GM18526 (cell line): ENCODE results near the gene TPM2.

Source experiments
- POLR2A ChIP-seq: IDR thresholded peaks from 3 replicates; pipeline ENCODE4 v1.6.1; 2011; ENCODE audit not compliant: insufficient read length; ENCODE audit errors: extremely low read depth

The TPM2 gene

DNA sequence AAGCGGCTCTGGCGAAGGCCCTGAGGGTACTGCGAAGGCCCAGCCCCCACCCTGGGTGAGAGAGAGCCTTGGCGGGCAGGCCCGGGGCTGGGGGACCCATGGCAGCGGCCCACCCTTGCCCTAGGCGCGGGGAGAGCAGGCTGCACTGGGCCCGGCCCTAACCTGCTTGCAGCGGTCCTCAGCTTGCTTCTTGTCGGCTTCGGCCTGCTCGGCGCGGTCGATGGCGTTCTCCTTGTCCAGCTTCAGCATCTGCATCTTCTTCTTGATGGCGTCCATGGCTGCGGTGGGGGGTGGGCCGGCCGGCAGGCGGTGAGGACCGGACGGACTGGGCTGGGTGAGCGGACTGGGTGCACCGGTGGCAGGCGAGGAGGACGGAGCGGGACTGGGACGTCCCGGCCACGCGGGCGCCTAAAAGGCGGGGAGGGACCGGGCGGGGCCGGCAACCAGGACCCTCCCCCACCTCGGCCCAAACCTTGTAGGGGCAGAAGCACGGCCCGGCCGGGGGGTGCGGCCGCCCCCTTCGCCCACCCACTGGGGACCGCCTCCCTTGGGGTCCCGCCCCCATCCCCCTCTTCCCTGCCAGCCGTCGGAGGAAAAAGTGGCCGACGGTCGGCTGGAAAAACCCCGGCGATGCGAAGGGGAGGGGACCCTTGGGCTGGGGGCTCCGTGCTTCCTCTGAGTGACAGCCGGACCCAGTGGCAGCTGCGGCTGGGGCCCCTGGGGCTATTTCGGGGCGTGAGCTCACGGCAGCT, at the start of gene TPM2:
TSS of gene TPM2 (minus strand) at position 384 of the 752 bp plus-strand sequence. CDS start at position 276, 108 bp downstream.
- no peak for TF ChIP-seq POLR2A

GRCh38 chr9:35738924-35739323, 49.2 kb upstream of the TPM2 start:
- no peak for TF ChIP-seq POLR2A

DNA sequence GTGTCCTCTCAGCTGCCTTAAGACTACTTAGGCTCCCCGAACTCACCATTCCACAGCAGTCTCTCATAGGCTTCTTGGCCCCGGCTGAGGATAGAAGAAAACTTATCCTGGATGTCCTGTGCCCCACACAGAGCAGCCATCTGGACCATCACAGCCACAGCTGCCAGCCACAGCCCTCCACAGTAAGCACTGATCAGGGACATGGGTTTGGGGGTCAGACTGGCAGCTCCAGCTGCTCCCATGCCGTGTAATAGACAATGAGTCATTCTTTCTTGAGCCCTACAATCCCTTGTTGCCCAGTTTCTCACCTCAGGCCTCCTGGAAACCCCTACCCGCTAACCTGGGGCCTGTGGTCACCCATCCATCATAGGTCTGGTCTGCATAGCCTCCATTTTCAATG, 48.5 kb upstream of the TPM2 start:
- TF ChIP-seq POLR2A: no peak

DNA sequence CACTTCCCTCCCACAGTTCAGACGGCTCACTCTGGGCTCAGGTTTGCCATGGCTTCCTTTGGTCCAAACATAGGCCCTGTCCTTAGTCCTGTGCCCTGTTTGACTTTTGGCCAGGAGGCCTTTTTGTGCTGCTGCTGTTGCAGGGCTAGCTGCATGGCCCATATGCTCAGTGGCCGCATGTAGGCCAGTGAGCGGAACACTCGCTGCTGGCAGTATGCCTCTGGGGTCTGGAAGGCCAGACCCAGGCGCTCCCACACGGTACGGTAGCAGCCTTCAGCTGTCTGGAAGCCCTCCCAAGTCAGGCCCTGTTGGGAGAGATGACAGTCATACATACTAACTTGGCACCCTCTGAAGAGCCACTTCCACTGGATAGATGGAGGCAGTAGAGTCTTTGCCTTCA, 47.4 kb upstream of the TPM2 start:
- TF ChIP-seq POLR2A: no peak

DNA sequence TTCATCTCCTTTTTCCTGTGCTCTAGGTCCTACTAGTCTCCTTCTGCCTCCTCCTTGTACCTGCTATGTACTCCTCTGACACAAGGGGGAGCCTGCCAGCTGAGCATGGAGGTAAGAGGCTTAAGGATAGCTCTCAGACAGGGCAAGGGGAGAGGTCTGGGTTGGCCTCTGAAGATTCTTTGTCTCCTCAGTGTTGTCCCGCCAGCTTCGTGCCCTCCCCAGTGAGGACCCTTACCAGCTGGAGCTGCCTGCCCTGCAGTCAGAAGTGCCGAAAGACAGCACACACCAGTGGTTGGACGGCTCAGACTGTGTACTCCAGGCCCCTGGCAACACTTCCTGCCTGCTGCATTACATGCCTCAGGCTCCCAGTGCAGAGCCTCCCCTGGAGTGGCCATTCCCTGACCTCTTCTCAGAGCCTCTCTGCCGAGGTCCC, 46.5 kb upstream of the TPM2 start:
- TF ChIP-seq POLR2A: no peak

DNA sequence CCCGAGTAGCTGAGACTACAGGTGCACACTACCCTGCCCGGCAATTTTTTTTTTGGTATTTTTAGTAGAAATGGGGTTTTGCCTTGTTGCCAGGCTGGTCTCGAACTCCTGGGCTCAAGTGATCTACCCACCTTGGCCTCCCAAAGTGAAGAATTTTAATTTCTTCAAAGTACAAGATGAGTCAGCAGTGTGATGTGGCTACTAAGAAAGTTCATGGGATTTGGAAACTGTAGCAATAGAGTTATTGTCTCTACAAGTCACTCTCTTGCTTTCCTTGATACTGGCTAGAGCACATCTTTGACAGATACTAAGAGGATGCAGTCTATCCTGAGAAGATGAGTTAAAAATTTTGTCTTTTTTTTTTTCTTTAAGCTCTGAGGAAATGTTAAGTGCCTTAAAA, 44.4 kb upstream of the TPM2 start:
- TF ChIP-seq POLR2A: no peak

DNA sequence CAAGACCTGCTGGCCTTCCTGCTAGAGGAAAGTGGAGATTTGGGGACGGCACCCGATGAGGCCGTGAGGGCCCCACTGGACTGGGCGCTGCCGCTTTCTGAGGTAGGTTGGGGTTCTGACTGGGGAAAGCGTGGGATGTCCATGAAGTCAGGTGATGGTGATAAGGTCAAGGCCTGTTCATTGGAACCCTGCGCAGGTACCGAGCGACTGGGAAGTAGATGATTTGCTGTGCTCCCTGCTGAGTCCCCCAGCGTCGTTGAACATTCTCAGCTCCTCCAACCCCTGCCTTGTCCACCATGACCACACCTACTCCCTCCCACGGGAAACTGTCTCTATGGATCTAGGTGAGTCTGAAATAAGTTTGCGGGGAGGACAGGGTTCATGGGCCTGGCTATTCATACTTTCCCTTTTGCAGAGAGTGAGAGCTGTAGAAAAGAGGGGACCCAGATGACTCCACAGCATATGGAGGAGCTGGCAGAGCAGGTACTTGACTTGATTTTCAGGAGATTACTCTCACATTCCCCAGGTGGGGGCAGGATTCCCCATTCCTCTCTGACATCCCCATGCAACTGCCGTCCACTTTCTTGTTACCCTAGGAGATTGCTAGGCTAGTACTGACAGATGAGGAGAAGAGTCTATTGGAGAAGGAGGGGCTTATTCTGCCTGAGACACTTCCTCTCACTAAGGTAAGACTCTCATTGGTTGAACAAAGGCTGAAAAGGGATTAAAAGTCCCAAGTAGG, 43.2 kb upstream of the TPM2 start:
- TF ChIP-seq POLR2A: no peak

GRCh38 chr9:35732185-35732799, 42.6 kb upstream of the TPM2 start, which contains the start of the genes CREB3 and TLN1:
CREB3 (plus strand) TSS chr9:35732666; CDS start chr9:35732773, 107 bp downstream.
TLN1 (minus strand) TSS chr9:35732195; CDS start chr9:35725694, 6,501 bp downstream.
- TF ChIP-seq POLR2A: peak; percentile 88

DNA sequence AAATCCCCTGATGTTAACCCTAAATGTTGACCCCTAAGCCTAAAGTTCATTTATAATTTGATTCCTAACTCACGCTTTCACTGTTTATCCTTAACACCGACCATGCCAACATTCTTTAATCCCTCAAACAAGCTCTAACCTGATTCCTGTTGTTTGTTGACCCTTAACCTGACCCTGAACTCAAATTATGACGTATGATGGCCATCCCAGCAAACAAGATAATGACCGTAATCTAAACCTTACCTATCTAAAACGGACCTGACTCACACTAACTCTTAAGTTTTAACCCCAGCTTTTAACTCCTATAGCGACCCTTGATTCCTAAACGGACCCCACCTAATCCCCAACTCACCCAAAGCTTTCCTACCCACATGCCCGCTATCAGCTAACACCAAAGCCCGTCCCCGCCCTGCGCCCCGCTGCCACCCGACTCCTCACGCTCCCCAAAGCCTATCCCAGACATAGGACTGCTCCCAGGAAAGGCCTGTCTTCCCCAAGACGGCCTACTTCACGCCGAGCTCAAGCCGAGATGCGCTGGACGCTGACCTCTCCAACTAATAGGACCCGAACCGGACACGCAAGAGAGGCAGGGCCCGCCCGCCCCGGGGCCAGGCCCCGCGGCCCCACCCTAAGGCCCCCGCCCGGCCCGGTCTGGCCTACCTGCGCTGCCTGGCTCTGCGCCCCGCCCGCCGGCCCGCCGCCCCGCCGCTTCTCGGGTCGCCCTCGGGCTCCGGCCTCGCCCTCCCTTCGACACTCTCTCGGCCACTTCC, 41.9 kb upstream of the TPM2 start:
- no peak for TF ChIP-seq POLR2A

DNA sequence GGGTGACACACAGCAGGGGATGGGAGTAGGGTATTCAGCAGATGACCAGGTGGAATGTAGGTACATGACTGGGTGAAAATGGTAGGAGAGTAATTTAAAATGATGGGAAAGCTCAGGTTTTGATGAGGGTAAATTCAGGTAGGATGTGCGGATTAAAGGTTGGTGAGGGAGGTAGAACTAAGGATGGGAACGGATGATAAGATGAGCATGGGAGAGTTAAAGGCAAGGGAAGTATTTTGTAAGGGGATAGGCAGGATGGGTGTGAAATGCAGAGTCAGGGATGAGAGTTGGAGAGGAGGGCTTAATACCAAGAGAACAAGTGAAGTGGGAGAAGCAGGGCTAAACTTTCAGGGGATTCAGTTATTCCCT, 40.7 kb upstream of the TPM2 start:
- TF ChIP-seq POLR2A: no peak

DNA sequence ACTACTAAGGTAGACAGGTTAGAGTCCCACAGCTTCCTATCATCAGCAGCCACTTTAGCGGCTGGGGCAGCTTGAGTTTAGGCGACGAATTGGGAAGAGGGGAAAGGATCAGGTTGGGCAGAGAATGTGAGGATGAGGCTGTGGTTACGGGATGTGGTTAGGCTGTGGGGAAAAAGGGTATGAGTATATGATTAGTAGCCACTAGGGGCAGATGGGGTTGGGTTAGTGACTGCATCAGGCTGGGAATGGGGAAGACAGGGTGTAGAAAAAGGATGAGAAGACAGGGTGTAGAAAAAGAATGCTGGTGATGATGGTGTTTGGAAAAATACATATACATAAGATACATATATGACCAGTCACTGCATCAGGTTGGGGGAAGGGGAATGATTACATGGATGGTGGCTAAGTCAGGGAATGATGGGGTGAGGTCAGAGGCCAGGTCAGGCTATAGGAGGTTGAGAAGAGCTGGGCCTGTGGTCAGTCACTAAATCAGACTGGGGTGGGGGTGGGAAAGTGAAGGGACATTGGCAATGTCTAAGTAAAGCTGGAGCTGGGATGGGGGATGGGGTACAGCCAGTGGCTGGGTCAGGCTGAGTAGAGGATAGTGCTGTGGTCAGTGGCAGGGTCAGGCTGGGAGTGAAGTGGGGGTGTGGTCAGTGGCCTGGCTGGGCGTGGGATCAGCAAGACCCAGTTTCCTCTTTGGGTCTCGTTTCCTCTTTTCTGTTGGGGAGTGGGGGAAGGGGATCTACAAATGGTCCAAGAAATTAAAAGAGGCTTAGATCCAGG, 40.2 kb upstream of the TPM2 start:
- TF ChIP-seq POLR2A: no peak

DNA sequence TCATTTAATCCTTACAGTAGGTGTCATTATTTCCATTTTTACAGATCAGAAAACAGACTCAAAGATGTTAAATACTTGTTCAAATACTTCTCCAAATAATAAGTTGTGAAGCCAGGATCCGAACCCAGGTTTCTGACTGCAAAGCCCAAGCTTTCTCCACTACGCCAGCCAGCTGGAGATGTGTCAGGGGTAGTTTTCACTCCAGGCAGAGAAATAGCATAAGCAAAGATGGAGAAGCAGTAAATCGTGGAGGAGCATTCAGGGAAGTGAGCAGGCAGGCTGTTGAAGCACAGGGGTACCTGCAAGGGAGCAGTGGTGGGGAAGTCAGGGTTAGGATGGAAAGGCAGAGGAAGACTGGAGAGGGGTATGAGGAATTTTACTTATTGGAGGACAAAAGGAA, 39.4 kb upstream of the TPM2 start:
- TF ChIP-seq POLR2A: no peak

GRCh38 chr9:35728041-35728971, 38.6 kb upstream of the TPM2 start:
- TF ChIP-seq POLR2A: no peak
